HT1080 (cell line): Measurements from ENCODE around the gene FOXK2. TPM values are rescaled to one million over a fixed set of nuclear protein-coding genes. Genes with fewer than 3 reads are reported as not detected.

Source experiments
- DNase-seq: peaks from one replicate; pipeline ENCODE4 v3.0.0-alpha.2; 2015; ENCODE audit warnings: low read depth
- total RNA-seq: library from RNA; depleted of rRNA; stranded (reverse); fragments of >200 nt; shearing (Covaris generic); gene quantifications from 2 replicates; pipeline ENCODE4 v1.2.3, GENCODE V29; 2014

The FOXK2 gene
- total RNA-seq, 1 experiment from 2014 or later: 47.8 TPM

- DNase-seq: no peak
Measured at GRCh38 chr17:82602986-82603710, 83.6 kb downstream of the FOXK2 start.

DNA sequence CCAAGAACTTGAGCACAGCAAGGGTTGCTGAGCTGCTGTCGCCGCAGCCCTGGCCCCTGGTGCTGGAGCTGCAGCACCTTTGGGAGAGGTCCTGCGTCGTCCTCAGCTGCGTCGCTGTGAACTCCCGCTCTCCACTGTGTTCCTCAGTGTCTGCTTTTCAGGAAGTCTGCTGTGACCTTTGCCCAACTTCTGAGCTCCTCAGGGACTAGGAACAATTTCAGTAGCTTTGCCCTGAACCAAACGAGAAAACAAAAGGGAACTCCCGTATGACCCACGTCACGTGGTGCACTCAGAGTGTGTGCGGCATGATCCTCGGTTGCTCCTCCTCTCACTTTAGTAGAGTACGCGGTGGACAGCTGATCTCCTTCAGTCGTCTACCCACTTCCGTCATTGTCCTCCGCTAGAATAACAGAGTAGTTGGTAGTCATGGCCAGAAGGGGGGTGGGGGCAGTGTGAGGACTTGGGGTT, 84.5 kb downstream of the FOXK2 start:
- DNase-seq: no peak

- no peak for DNase-seq
Measured at GRCh38 chr17:82604532-82604931, 85.0 kb downstream of the FOXK2 start.

GRCh38 chr17:82605939-82606600, 86.5 kb downstream of the FOXK2 start:
- DNase-seq: no peak

GRCh38 chr17:82608816-82609215, 89.3 kb downstream of the FOXK2 start:
- DNase-seq: no peak

DNA sequence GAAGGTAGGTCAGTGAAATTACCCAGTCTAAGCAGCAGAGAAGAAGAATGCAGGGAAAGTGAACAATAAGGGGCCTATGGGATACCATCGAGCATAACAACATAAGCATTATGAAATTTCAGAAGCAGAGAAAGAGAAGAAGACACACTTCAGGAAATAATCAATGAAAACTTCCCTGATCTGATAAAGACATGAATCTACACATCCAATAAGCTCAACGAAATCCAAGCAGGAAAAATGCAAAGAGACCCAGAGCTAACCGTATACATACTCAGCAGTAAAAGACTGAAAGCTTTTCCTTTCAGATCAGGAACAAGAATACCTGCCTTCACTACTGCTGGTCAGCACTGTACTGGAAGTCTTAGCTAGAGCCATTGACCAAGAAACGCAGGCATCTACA, 90.1 kb downstream of the FOXK2 start:
- DNase-seq: no peak

GRCh38 chr17:82611140-82612058, 91.9 kb downstream of the FOXK2 start:
- no peak for DNase-seq

DNA sequence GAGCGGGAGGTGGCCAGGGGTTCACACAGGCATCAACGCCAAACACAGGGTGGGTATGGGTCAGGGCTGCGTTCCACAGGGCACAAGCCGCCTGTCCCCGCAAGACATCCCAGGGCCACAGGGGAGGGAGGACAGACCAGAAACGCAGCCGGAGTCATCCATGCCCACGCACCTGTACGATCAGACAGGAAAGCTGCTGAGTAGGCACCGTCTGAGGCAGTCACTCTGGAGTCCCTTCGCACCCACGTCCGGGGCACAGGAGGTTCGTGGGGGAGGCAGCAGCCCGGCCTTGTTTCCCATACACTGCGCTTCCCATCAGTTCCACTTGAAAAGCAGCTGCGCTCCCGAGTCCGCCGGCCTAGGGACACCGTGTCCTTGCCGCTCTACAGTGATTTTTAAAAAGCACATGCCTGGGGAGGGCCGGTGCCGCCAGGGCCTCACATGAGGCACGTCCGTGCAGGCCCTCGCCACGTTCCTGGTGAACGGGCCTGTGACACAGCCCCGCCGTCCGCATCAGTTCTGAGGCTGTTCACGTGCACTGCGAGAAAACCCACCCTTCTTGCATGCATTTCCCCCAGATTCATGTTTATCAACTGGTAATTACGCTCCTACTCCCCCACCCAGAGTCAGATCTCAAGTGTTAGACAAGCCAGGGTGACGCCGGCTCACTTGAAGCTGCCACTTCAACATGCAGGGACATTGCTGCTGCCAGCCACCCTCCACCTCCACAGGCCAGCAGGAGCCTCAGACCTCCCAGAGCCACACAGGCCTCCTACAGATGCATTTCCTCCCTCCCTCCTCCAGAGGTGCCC, 94.0 kb downstream of the FOXK2 start:
- no peak for DNase-seq

- no peak for DNase-seq
Measured at GRCh38 chr17:82614095-82614631, 94.6 kb downstream of the FOXK2 start.

- DNase-seq: no peak
Measured at GRCh38 chr17:82615084-82616020, 95.8 kb downstream of the FOXK2 start.

DNA sequence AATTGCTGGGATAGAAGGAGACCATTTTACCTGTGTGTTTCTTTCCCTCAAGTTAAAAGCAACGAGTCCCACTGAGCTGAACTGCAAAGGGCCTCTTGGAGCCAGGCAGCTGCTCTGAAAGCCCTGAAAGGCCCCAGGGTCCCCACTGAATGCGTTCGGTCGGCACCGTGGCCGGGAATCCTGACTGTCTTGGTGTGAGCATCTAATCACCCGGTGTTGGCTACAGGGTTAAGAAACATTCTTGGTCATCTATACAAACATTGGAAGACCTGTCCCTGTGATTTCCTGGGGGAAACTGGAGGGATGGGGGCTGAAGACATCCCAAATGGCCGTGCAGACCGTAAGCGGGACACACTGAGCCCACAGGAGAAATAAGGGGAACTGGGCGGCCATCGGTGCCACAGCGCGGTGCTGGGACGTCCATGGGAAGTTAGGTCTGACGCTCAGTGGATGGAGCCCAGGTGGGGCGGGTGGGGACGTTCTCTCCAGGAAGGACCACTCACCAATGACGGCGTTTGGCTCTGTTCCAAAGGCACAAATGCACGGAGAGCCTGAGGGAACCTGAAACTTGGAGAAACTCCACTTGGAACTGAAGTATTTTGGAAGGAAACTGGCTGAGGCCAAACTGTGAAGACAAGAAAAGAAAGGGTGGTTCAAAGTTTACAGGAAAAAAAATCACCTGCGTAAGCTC, 96.6 kb downstream of the FOXK2 start:
- no peak for DNase-seq

DNA sequence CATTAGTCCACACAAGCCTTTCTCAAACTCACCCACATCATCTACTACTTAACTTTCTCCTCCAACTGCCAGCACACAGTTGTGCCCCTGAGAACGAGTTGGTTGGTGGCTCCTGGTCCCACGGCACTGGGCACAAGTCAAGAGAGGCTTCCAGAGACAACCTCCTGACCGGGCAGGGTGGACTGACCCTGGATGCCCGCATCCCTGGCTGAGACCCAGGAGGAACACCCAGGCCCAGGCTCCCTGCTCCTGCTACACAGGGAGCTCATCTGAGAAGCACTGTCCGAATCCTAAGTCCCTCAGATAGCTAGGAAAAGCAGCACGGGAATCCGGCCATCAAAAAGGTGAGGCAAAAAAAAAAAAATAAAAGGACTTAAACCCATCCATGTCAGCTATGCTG, 99.7 kb downstream of the FOXK2 start:
- no peak for DNase-seq

DNA sequence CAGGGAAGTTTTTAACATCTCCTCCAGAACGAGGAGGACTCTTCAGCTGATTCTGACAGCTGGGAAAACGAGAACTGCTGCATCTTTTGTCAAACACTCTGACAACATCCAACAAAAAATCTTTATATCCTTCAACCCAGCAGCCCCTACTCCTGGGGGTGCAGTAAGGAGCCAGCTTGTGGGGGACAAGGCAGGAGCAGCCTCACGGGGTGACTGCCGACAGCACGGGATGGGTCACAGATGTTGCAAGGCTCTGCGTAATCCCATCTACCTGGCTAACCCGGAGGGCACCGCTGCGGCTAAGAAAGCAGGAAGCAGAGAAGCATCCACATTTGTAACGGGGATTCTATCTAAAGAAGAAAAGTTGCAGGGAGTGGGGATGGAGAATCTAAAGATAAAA, 100.1 kb downstream of the FOXK2 start:
- no peak for DNase-seq

- no peak for DNase-seq
Measured at GRCh38 chr17:82623707-82624106, 104.2 kb downstream of the FOXK2 start.

DNA sequence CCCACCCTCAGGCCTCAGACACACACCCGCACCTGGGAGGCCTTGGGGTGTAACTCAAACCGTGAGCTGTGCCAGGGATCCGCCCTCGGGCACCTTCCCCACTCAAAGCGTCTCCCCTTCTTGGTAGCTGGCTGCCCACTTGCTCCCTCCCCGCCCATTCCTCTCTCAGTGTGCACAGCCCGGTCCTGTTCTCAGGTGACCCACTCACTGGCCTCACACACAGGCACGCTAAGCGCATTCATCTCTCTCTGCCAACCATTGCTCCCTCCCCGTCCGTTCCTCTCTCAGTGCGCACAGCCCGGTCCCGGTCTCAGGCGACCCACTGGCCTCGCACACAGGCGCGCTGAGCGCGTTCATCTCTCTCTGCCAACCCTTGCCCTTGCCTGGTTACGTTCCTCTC, 107.9 kb downstream of the FOXK2 start:
- DNase-seq: no peak

DNA sequence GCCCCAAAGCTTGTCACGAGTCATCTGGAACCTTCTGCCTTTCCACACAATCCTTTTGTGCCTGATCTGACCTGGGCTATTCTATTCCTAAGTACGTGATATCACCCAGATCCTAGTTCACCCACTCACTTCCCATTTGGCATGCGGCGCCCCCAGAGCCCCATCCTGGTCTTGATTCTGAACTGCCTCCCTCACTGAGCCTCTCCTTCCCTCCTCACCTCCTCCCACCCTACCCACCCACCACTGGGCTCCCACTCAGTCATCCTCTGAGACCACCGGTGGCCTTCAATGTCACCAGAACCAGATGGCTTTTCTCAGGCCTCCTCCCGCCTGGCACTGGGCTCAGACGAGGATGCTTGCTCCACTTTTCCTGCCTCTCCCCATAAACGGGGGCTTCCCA, 110.2 kb downstream of the FOXK2 start:
- no peak for DNase-seq

DNA sequence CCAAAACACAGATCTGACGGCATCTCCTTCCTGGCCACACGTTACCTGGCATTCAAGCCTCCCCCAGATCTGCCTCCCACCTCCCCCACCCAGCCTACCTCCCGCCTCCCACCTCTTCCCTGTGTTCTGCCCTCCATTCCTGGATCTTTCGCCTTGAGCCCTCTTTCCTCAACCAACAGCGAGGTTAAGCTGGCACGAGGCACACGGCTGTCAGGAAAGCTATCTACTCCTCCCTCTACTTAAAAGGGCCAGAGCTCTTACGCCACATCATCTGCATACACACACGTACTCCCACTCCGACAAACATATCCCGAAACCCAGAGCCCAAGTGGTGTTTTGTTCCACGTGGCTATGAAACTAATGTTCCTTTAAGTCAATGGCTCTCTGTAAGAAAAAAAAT, 110.7 kb downstream of the FOXK2 start:
- DNase-seq: no peak

DNA sequence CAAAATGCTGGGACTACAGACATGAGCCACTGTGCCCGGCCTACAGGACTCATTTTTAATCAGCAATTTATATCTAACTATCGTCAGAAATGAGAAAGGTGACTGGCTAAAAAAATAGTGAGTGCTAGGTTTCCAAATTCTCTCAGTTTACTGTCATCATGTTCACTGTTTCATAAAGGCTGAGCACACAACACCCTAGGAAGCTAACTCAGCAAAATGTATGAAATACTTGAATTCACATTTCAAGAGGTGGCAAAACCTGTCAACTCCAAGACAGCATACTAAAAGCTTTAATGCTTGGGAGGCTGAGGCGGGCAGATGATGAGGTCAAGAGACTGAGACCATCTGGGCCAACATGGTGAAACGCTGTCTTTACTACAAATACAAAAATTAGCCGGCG, 112.0 kb downstream of the FOXK2 start:
- no peak for DNase-seq

GRCh38 chr17:82632451-82632850, 112.9 kb downstream of the FOXK2 start:
- DNase-seq: no peak
